A549 (cell line): ENCODE measurements around the gene TRMT1. TPM values are rescaled to one million over a fixed set of nuclear protein-coding genes. Genes with fewer than 3 reads are reported as not detected.

Source experiments
- ATAC-seq, 2 experiments: fragments of 200-7000 bp in 1 of 2; fragments of >200 bp in 1 of 2; cut with Nextera tagmentation in 1 of 2; cut with Tn5 transposase in 1 of 2; 3 replicates each; pipeline versions ENCODE4 v1.8.0 to v1.9.1; 2018 to 2020; ENCODE audit warnings: mild to moderate bottlenecking in 1 of 2, moderate library complexity in 1 of 2
- CTCF ChIA-PET: fragments of 300-600 bp; sonication (Branson Sonifier 250); formaldehyde crosslinking; extraction: SDS; loops from one replicate; lab custom pipeline; 2021; ENCODE audit warnings: antibody characterized with exemption, inconsistent platforms; lab: Yijun Ruan, JAX
- POLR2A ChIA-PET: fragments of 350-600 bp; formaldehyde crosslinking; extraction: SDS; loops from one replicate; lab custom pipeline; 2021; ENCODE audit warnings: antibody characterized with exemption, inconsistent platforms; lab: Yijun Ruan, JAX
- DNase-seq, 2 experiments: peaks; one replicate each; pipeline versions ENCODE4 v3.0.0 to v3.0.0-alpha.2; 2011 to 2016; ENCODE audit warnings: low read depth in 1 of 2, low spot score in 1 of 2
- FAIRE-seq: peaks from 2 replicates; lab custom pipeline; 2011; peaks lifted over from hg19 to GRCh38; lab: Jason Lieb, UNC
- H3K27ac ChIP-seq, 2 experiments: fragments of >200 bp; sonication (Bioruptor Twin); formaldehyde crosslinking; 3 replicates each; pipeline ENCODE4 v1.5.1; 2016 to 2017
- H3K4me1 ChIP-seq: fragments of >200 bp; sonication (Bioruptor Twin); formaldehyde crosslinking; 3 replicates; pipeline ENCODE4 v1.6.1; 2016
- H3K4me2 ChIP-seq: fragments of >200 bp; sonication (Bioruptor Twin); formaldehyde crosslinking; 3 replicates; pipeline ENCODE4 v1.6.1; 2016
- H3K4me3 ChIP-seq: fragments of >200 bp; sonication (Bioruptor Twin); formaldehyde crosslinking; 3 replicates; pipeline ENCODE4 v1.5.1; 2016
- H3K9me3 ChIP-seq: fragments of >200 bp; sonication (Bioruptor Twin); formaldehyde crosslinking; 3 replicates; pipeline ENCODE4 v1.6.1; 2016
- BHLHE40 ChIP-seq: IDR thresholded peaks from 2 replicates; pipeline ENCODE4 v1.6.1; 2012; ENCODE audit warnings: low read depth, low read length, inconsistent platforms
- CHD2 ChIP-seq: fragments of 150-350 bp; IDR thresholded peaks from 2 replicates; pipeline ENCODE4 v1.6.1; 2014; ENCODE audit warnings: low read length; ENCODE audit not compliant: partially characterized antibody
- E2F6 ChIP-seq: IDR thresholded peaks from 2 replicates; pipeline ENCODE4 v1.6.1; 2012; ENCODE audit warnings: low read depth, borderline replicate concordance
- EHF ChIP-seq: fragments of 250-450 bp; sonication (Bioruptor Pico); IDR thresholded peaks from 2 replicates; pipeline ENCODE4 v1.5.0; 2020; ENCODE audit warnings: mild to moderate bottlenecking
- EHMT2 ChIP-seq: fragments of 200-600 bp; sonication (generic); IDR thresholded peaks from 2 replicates; pipeline ENCODE4 v1.6.1; 2016; ENCODE audit warnings: antibody characterized with exemption, low read depth, mild to moderate bottlenecking, moderate library complexity
- EP300 ChIP-seq, 2 experiments: fragments of >200 bp; sonication (Bioruptor Twin); formaldehyde crosslinking; IDR thresholded peaks; 2 replicates in 1 of 2; 3 replicates in 1 of 2; pipeline ENCODE4 v1.6.1; 2016 to 2017
- FOSB ChIP-seq: fragments of 250-450 bp; sonication (Bioruptor Pico); IDR thresholded peaks from 2 replicates; pipeline ENCODE4 v1.5.0; 2020; ENCODE audit warnings: mild to moderate bottlenecking, moderate library complexity
- FOSL2 ChIP-seq, 2 experiments: fragments of 450-650 bp in 1 of 2; fragments of >200 bp in 1 of 2; sonication (Bioruptor Twin) in 1 of 2; formaldehyde crosslinking; IDR thresholded peaks; 2 replicates each; pipeline versions ENCODE4 v1.5.0 to v1.6.1; 2016 to 2020; ENCODE audit warnings: mild to moderate bottlenecking in 1 of 2, moderate library complexity in 1 of 2
- FOXS1 ChIP-seq: fragments of 250-450 bp; sonication (Bioruptor Pico); IDR thresholded peaks from 2 replicates; pipeline ENCODE4 v1.5.0; 2020; ENCODE audit warnings: mild to moderate bottlenecking, moderate library complexity
- HDAC2 ChIP-seq: fragments of 200-600 bp; sonication (generic); IDR thresholded peaks from 2 replicates; pipeline ENCODE4 v1.6.1; 2016
- HEYL ChIP-seq: fragments of 250-450 bp; sonication (Bioruptor Pico); IDR thresholded peaks from 2 replicates; pipeline ENCODE4 v1.8.0; 2021; ENCODE audit warnings: mild to moderate bottlenecking, moderate library complexity
- HOXA7 ChIP-seq: fragments of 250-450 bp; sonication (Bioruptor Pico); IDR thresholded peaks from 2 replicates; pipeline ENCODE4 v1.5.0; 2020; ENCODE audit warnings: mild to moderate bottlenecking, moderate library complexity
- HOXB5 ChIP-seq: fragments of 250-450 bp; sonication (Bioruptor Pico); IDR thresholded peaks from 2 replicates; pipeline ENCODE4 v1.5.0; 2020; ENCODE audit warnings: mild to moderate bottlenecking, moderate library complexity
- KDM5A ChIP-seq: fragments of 200-600 bp; sonication (generic); IDR thresholded peaks from 2 replicates; pipeline ENCODE4 v1.6.1; 2016; ENCODE audit warnings: antibody characterized with exemption, mild to moderate bottlenecking
- MYC ChIP-seq: IDR thresholded peaks from 2 replicates; pipeline ENCODE4 v1.6.1; 2012; ENCODE audit warnings: mild to moderate bottlenecking, inconsistent platforms, low read length, improper control_type of control experiment, borderline replicate concordance
- NPAS2 ChIP-seq: fragments of 250-450 bp; sonication (Bioruptor Pico); IDR thresholded peaks from 2 replicates; pipeline ENCODE4 v1.8.0; 2022; ENCODE audit warnings: mild to moderate bottlenecking, moderate library complexity, borderline replicate concordance
- NR3C1 ChIP-seq: fragments of >200 bp; sonication (Bioruptor Twin); formaldehyde crosslinking; IDR thresholded peaks from 3 replicates; pipeline ENCODE4 v1.6.1; 2017
- PHF8 ChIP-seq: fragments of 200-600 bp; sonication (generic); IDR thresholded peaks from 2 replicates; pipeline ENCODE4 v1.6.1; 2016; ENCODE audit warnings: low read depth, mild to moderate bottlenecking, antibody characterized with exemption, moderate library complexity, borderline replicate concordance
- RAD21 ChIP-seq, 2 experiments: fragments of >200 bp in 1 of 2; sonication (Bioruptor Twin) in 1 of 2; formaldehyde crosslinking in 1 of 2; IDR thresholded peaks in 1 of 2; conservative IDR thresholded peaks in 1 of 2; 2 replicates in 1 of 2; 3 replicates in 1 of 2; pipeline ENCODE4 v1.6.1; 2012 to 2018; ENCODE audit warnings: inconsistent platforms in 1 of 2
- RCOR1 ChIP-seq: fragments of 150-350 bp; IDR thresholded peaks from 2 replicates; pipeline ENCODE4 v1.6.1; 2014; ENCODE audit warnings: antibody characterized with exemption, low read length, low read depth
- TFCP2L1 ChIP-seq: fragments of 250-450 bp; sonication (Bioruptor Pico); IDR thresholded peaks from 2 replicates; pipeline ENCODE4 v1.5.0; 2021; ENCODE audit warnings: mild to moderate bottlenecking
- TP53 ChIP-seq: fragments of 250-450 bp; sonication (Bioruptor Pico); IDR thresholded peaks from 2 replicates; pipeline ENCODE4 v1.5.0; 2021; ENCODE audit warnings: mild to moderate bottlenecking, moderate library complexity
- ZFP36 ChIP-seq: fragments of 450-650 bp; IDR thresholded peaks from 2 replicates; pipeline ENCODE4 v1.6.1; 2014; ENCODE audit warnings: borderline replicate concordance; ENCODE audit not compliant: partially characterized antibody
- ZSCAN20 ChIP-seq: fragments of 250-450 bp; sonication (Bioruptor Pico); IDR thresholded peaks from 2 replicates; pipeline ENCODE4 v1.8.0; 2022; ENCODE audit warnings: mild to moderate bottlenecking, moderate library complexity
- WGBS: methylation state at CpG from one replicate; pipeline ENCODE4 v1.1.6; 2017; ENCODE audit errors: missing lambda C conversion rate; 5-methylcytosine and 5-hydroxymethylcytosine counted together
- polyA plus RNA-seq, 4 experiments: library from polyadenylated mRNA; depleted of rRNA in 3 of 4; stranded (reverse); fragments of >200 nt; fragmentation: RNase III in 1 of 4; extraction: RNeasy Plus Mini Kit Qiagen cat#74134 plus additional on column Dnase treatment in 1 of 4; gene quantifications; 2 replicates in 3 of 4; 3 replicates in 1 of 4; pipeline ENCODE4 v1.2.3, GENCODE V29; 2011 to 2017
- TF ChIP-seq, protein P1 (sequence below): fragments of 250-450 bp; sonication (Bioruptor Pico); IDR thresholded peaks from 2 replicates; pipeline ENCODE4 v1.5.0; 2020; ENCODE audit warnings: low read depth, mild to moderate bottlenecking, moderate library complexity
- TF ChIP-seq, protein P2 (sequence below): fragments of >200 bp; sonication (Bioruptor Twin); formaldehyde crosslinking; IDR thresholded peaks from 3 replicates; pipeline ENCODE4 v1.5.1; 2016

Gene TRMT1
- polyA plus RNA-seq, 2 of the 4 experiments (the other 2 are of a cell fraction): 18.2 to 29.8 TPM

GRCh38 chr19:13085666-13086065, 30.9 kb downstream of the TRMT1 start:
- H3K4me3 ChIP-seq: no peak overlapping the region
- no peak for DNase-seq
- H3K9me3 ChIP-seq: no peaks in the 10 kb centered on the region
- 31% methylated on average over 7 of the region's 7 CpGs for WGBS
- no peak for ATAC-seq
- TF ChIP-seq FOSB: no peak
- no peak overlapping the region for H3K27ac ChIP-seq
- ChIA-PET CTCF (interaction anchor here (0.8 to 5.1 kb wide), 6 partner anchors 9 to 120 kb away, joined by 3 to 55 read pairs (median 17); no protein-coding TSS in a partner anchor), POLR2A (no interaction called here)
- peaks cover under 1% of the 10 kb centered on the region; the same call in 2 of the 3 replicates for H3K4me1 ChIP-seq
- no peak for FAIRE-seq
- H3K4me2 ChIP-seq: no peak overlapping the region

DNA sequence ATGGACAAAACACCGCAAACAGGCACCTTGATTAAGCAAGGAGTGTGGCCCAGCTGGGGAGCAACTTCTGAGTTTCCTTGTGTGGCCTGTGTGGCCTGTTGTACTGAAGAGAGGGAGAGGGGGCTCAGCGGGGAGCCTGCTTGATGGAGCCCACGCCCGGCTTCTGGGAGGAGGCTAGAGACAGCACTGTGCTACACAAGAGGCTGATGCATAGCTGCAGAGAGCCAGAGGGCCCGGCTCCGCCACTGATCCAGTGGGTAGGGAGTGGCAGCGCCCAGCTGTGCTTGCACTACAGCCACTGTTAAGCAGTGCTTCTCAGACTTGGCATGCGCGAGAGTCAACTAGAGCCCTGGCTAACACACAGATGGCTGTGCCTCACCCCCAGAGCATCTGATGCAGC, 32.9 kb downstream of the TRMT1 start:
- no peak for DNase-seq
- H3K4me2 ChIP-seq: no peak overlapping the region
- no peak for ATAC-seq
- H3K9me3 ChIP-seq: no peaks in the 10 kb centered on the region
- FAIRE-seq: no peak
- peaks cover 17% of the 10 kb centered on the region for H3K4me1 ChIP-seq
- 94% methylated on average over 5 of the region's 9 CpGs for WGBS
- H3K4me3 ChIP-seq: no peak overlapping the region
- TF ChIP-seq EHMT2 (no peak), PHF8 (no peak), HDAC2 (no peak), RAD21 (conservative IDR thresholded peaks at IDR 0.05 in 1 of 2, IDR thresholded peaks at IDR 0.05 in 1 of 2) (no peak), TP53 (CRISPR knock-in tag) (no peak), CHD2 (no peak), HOXB5 (CRISPR knock-in tag) (no peak), NR3C1 (no peak), HOXA7 (CRISPR knock-in tag) (no peak), RCOR1 (no peak), FOSL2 (IDR thresholded peaks at IDR 0.05) (no peak), FOSL2 (CRISPR knock-in tag; IDR thresholded peaks at IDR 0.05) (no peak), ZSCAN20 (no peak), NPAS2 (CRISPR knock-in tag) (no peak), MYC (no peak), E2F6 (no peak), KDM5A (no peak), FOXS1 (CRISPR knock-in tag) (no peak)
- TF ChIP-seq, protein P1, sequence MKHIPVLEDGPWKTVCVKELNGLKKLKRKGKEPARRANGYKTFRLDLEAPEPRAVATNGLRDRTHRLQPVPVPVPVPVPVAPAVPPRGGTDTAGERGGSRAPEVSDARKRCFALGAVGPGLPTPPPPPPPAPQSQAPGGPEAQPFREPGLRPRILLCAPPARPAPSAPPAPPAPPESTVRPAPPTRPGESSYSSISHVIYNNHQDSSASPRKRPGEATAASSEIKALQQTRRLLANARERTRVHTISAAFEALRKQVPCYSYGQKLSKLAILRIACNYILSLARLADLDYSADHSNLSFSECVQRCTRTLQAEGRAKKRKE (CRISPR knock-in tag): no peak
- TF ChIP-seq, protein P2, sequence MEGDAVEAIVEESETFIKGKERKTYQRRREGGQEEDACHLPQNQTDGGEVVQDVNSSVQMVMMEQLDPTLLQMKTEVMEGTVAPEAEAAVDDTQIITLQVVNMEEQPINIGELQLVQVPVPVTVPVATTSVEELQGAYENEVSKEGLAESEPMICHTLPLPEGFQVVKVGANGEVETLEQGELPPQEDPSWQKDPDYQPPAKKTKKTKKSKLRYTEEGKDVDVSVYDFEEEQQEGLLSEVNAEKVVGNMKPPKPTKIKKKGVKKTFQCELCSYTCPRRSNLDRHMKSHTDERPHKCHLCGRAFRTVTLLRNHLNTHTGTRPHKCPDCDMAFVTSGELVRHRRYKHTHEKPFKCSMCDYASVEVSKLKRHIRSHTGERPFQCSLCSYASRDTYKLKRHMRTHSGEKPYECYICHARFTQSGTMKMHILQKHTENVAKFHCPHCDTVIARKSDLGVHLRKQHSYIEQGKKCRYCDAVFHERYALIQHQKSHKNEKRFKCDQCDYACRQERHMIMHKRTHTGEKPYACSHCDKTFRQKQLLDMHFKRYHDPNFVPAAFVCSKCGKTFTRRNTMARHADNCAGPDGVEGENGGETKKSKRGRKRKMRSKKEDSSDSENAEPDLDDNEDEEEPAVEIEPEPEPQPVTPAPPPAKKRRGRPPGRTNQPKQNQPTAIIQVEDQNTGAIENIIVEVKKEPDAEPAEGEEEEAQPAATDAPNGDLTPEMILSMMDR: no peak
- CTCF ChIA-PET: interaction anchor here (1.1 to 6.9 kb wide), 8 partner anchors 11 to 118 kb away, joined by 3 to 55 read pairs (median 12); no protein-coding TSS in a partner anchor
- no peak overlapping the region for H3K27ac ChIP-seq
- POLR2A ChIA-PET: no interaction called here

GRCh38 chr19:13083008-13083404, 33.5 kb downstream of the TRMT1 start:
- WGBS: 67% methylated on average over 7 of the region's 7 CpGs
- Histone ChIP-seq H3K9me3 (no peaks in the 10 kb centered on the region), H3K4me1 (peaks cover 17% of the 10 kb centered on the region), H3K4me2 (no peak overlapping the region), H3K27ac (no peak overlapping the region), H3K4me3 (no peak overlapping the region)
- ATAC-seq (no peak), DNase-seq (no peak), FAIRE-seq (no peak)
- CTCF ChIA-PET: interaction anchor here (1.1 to 6.9 kb wide), 10 partner anchors 8 to 118 kb away, joined by 3 to 55 read pairs (median 4); no protein-coding TSS in a partner anchor
- no peak for TF ChIP-seq PHF8
- TF ChIP-seq BHLHE40: no peak
- TF ChIP-seq TFCP2L1: no peak
- no peak for TF ChIP-seq RCOR1
- no peak for TF ChIP-seq ZFP36
- no peak for TF ChIP-seq EHF
- no peak for TF ChIP-seq HEYL
- TF ChIP-seq HOXA7 (CRISPR knock-in tag): no peak
- no peak for TF ChIP-seq EP300 (IDR thresholded peaks at IDR 0.05)
- TF ChIP-seq, protein P1 (CRISPR knock-in tag): no peak
- POLR2A ChIA-PET: no interaction called here
